Measurements from ENCODE around the gene ZBTB7B.

The ZBTB7B gene

DNA sequence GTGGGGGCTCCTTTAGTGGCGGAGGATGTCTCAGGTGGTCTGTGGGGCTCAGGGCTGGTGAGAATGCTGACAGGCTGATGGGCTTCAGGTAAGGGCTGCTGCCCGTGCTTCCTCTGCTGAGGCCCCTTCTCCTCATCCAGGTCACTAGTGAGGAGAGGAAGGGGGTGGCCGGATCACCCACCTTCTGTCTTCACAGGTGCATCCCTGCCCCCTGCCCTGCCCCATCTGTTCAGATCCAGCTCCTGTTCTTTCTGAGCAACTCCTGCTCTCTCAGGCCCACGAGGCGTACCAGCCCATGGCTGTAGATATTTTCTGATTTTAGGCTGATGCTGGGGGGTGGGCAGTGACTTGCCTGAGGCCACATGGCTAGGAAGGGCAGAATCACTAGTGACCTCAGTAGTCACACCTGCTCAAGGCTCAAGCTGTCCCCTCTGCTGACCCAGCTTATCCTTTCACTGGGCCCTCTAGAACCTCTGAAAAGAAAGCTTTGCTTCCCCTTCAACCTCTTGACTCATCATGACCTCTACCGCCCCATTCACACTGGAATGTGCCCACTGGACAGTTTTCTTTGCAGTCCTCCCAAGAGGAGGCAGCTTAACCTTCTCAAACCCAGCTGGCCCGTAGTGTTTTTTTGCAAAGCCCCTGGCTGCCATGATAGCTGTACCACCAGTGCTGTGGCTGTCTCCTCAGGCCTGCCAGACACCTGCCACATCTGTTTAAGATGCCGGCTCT, 16.2 kb downstream of the ZBTB7B start:
- DNase-seq: no peak

DNA sequence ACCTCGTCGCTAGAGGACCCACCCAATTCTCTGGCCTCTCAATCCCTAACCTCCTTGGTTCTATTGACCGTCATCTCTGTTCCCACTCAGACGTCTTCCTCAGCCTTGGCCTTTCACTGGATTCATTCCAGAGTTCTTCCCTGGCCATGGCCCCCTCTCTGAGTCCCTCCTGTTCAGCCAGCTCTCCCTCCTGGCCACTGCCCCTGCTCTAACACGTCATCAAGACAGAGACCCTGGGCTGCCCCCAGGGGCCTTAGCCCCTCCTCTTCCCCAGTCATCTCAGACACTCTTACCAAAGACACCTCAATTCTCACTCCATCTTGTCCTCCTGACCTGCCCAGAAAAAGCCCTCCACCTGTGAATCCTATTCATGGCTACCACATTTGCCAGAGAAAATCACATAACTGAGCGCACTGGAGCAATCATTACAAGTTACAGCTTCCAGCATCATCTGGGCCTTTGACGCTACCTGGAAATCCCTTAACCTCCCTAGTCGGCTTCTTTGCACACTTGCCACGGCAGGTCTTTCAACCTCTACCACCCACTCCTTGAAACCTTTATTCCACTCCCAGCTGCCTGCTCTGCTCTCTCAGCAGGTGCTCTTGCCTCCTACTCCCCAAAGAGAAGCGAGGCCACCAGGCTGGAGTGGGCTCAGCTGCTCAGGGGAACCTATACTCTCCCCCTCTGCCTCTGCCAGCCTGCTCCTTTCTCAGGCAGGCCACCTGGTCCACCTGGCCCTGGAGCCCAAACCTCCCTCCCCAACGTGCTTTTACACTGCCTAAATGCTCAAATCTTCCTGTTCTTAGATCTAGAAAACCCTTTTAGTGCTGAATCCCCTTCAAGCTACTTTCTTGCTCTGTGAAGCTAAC, 17.0 kb downstream of the ZBTB7B start:
- no peak for DNase-seq

DNA sequence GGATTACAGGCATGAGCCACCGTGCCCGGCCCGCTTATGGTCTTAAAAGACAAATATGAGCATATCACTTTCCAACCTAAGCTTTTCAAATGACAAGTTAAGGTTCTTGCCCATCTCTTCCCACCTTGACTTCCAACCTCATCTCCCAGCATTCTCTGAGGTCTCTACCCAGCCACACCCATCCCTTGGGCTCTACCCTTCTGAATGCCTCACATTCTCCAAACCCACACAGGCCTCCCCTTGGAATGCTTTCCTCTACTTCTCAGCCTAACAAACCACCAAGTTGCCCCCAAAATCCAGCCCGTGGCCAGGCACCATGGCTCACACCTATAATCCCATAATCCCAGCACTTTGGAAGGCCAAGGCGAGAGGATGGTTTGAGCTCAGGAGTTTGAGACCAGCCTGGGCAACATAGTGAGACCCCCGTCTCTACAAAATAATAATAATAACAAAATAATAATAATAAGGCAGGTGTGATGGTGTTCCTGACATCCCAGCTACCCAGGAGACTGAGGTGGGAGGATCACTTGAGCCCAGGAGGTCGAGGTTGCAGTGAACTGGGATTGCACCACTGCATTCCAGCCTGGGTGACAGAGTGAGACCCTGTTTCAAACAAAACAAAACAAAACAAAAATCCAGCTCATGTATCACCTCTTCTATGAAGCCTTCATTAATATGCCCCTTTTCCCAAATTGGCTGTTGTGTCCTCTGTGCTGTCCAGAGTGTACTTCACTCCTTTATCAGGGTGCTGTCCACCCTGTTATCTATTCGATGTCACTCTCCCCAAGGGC, 19.7 kb downstream of the ZBTB7B start:
- DNase-seq: no peak

DNA sequence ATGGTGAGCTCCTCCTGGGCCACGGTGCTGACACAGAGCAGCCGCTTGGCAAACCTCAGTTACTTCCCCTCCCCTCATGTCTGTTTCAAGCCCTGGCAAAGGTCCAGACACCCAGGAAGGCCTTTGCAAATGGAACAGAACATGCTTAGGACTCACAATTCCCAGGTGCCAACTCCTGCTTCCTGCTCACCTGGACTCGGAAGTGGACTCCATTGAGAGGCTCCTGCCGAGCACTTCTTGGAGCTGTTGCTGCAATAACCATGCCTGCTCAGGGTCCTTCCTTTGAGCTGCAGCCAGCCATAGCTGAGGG, 20.3 kb downstream of the ZBTB7B start:
- DNase-seq: no peak

DNA sequence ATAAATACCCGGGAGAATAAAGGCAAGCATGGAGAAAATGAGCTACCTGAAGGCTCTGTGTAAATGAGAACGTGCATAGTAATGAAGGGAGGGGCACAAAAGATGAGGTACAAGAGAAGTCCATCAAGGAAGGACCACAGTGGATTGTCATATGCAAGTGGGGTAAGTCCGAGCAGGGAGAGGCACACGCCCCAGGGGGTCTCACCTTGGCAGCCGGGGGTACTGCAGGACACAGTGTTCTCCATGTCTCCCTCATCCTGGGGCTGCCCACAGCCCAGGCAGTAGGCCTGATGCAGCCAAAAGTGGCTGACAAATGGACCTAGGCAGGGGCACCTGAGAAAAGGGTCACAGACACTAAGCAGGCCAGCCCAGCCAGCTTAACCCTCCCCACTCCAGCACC, 21.0 kb downstream of the ZBTB7B start:
- no peak for DNase-seq

DNA sequence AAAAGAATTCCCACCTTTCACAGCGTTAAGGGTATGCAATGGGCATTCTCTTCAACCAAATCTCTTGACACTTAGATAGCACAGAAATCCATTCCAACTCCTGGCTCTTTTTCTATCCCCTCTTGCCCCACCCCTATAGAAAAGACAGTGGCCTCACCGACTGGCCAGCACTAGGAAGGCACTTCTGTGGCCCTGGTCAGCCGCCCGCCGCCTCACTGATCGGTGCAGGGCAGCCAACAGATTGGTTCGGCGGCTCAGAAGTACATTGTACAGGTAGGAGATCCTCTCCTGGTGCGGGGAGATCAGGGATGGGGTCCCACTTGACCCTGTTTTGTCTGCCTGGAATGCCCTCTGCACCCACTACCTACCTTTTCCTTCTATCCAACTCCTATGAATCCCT, 21.7 kb downstream of the ZBTB7B start:
- no peak for DNase-seq

DNA sequence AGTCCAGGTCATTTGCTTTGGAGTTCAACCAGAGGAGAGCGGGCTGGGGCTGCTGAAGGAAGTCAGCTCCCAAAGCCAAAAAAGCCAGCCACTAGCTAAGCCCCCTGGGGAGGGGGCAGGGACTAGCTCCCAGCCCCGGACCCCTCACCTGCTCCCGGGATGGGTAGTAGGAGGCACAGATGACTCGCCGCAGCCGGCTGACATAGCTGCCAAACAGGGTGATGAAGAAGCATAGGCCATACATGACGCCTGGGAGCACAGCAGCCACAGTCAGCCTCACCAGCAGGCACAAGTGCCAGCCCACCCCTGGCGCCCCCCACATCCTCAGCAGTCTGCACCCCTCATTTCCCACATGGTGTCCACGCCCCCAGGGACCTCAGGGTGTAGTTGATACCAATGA, 23.6 kb downstream of the ZBTB7B start:
- no peak for DNase-seq

DNA sequence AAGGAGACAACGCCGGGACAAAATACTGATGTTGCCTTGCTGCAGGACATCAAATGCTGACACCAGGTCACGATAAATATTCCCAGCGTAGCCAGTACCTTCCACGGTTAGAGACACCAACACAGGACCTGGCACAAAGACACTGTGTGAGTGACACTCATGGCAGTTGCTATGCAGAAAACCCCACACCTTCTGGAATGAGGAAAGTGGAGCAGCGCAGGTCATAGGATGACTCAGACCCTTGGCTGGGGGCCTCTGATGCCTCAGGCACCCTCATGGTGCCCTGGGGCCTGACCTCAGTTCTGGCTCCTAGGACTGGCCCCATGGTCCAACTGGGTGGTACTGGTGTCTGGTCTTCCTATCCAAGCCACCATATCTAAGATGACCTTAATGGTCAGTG, 24.0 kb downstream of the ZBTB7B start:
- DNase-seq: no peak

DNA sequence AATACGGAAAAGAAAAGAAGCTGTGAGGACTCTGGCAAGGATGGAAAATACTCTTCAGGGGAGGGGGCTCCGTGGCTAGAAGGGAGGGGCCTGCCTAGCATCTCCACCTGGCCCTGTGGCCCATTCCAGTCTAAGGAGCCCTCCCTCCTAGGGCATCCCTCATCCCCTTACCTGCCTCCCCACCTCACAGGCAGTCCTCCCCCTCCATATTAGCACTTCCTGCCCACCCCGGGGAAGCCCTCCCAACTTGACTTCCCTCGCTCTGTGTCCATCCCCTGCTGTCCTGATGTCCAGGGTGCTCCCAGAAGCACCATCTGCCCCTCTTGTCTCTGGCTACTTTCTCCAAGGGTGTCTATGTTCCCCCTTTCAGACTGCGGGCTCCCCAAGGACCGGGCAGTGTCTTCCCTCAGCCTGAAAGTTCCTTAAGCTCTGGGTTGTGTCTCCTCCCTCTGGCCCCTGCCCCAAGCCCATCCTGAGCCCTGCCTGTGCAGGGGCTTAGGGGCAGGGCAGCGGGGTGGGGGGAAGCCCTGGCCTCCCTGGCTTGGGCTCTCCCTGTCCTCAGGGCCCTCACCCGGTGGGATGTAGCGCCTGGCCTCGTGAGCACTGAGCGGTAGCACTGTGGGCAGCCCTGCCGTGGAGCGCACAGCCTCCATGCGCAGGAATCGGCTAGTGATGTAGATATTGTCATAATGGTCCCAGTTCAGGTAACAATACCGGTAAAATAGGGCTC, 27.1 kb downstream of the ZBTB7B start:
- no peak for DNase-seq

DNA sequence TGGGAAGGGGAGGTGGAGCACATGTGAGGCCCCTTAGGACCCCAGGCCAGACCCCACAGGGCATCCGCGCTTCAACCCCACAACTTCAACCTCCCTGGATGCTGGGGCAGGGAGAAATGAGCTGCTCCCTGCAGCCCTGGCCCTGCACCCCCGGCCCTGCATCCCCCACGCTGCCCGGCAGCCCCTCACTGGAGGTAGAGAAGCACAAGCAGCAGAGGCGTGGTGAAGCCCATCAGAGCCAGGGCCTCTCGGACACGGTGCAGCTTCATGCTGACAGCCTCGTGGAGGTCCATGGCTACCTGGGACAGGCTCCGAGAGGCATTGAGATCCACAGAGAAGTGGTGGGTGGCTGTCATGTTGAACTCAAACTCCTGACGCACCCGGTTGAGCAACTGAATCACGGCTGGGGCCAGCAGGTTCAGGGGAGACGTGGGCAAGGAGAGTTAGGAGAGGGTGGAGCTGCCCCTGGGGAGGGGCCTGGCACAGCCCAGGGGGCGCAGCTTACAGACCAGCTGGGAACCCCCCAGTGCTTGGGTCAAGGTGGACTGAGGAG, 27.7 kb downstream of the ZBTB7B start:
- no peak for DNase-seq

DNA sequence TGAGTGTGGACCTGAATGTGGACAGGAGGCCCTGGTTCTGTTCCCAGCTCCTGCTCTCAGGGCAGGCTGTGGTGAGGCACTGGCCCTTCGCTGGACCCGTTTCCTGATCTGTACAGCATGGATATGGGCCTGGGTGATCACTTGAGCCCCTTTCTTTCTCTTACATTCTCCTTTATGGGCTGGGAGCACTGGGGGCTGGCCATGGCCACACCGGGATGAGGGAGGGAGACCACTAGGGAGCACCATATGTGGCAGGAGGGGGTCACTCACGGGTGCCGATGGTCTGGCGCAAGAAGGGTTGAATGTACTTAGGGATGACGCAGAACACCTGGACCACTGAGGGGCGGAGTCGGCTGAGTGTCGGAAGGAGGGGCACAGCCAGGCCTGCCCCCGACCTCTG, 28.3 kb downstream of the ZBTB7B start:
- DNase-seq: no peak

DNA sequence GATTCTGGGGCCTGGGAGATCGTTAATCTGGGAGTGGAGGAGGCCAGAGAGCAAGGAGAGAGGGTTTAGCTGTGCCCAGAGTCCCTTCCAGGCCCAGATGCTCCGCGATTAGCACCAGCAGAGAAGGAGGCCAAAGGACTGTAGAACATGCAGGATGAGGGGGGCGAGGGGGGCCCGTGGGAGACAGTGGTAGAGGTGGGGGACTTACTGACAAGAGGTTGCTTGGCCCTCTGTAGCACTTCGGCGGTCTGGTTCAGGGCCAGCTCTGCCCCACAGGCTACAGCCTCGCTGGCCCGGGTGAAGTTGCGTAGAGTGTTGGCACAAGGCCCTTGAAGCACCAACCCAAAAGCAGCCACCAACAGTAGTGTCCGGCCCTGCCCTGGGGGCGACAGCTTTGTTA, 30.3 kb downstream of the ZBTB7B start:
- no peak for DNase-seq

DNA sequence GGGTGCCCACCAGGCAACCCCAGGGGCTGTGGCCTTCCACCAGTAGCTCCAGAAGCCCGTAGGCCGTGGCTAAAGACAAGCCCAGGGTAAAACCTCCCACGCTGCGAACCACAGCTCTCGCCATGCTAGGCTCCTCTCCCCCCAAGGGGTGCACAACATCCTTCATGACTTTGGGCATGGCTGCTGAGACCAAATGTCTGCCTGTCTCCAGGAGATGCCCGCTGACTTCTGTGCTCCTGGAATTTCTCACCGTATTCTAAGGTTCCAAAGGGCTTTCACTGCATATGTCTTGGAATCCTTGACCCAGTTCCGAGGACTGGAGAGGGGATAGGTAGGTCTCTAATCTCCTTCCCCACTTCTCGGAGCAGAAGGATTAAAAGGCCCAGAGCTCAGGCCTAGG, 30.9 kb downstream of the ZBTB7B start, which contains the start of the genes DCST1 and DCST2:
TSS of gene DCST1 (plus strand) at position 301 of the 400 bp plus-strand sequence. CDS start 213 bp downstream, outside the sequence.
TSS of gene DCST2 (minus strand) at position 258 of the 400 bp plus-strand sequence. CDS start at position 178, 80 bp downstream.
- no peak for DNase-seq

DNA sequence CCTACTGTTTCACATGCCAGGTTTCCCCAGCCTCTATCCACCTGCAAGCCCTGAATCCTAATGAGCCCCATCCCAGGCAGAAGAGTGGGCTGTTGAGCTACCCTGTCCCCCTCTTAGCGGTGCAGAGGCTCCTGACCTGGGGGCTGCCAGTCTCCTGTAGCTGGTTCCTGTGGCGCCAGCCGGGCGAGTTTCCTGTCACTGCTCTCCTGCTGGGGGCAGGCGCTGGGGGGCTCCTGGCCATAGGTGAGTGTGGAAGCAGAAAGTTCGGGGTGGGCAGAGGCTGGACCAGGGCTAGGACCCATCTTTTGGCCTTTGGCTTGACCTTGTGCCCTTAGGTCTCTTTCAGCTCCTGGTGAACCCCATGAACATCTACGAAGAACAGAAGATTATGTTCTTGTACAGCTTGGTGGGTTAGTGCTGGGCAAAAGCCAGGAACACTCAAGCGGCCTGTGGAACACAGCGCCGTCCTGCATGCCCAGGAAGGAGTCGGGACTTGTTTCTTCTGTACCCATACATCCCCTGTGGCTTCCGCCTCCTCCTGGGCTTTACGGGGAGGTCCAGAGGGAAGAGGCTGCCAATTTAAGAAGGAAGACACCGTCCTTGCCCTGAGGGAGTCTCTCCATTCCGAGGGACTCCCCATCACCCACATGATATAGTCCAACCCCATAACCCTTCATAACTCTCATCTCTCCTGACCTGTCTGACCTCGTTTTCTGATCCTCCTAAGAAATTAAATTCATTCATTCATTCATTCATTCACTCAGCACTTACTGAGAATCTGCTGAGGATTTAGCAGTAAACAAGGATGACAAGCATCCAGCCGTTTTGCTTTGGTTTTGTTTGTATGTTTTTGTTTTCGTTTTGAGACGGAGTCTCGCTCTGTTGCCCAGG, 32.0 kb downstream of the ZBTB7B start:
- DNase-seq: no peak

DNA sequence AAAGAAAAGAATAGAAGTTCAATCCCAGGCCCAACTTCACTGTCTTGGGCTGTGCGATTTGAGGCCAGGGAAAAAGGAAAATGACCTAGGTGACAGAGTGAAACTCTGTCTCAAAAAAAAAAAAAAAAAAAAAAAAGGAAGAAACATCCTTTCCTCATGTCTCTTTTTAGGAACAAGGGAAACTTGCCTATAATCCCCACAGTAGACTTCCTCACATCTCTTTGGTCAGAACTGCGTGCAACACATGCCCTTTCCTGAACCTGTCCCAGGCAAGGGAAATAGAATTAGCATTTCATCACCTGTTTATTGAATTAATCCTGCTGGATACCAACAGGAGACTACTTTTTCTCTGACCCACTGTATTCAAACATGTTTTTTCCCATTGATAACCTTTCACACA, 33.3 kb downstream of the ZBTB7B start:
- DNase-seq: no peak

DNA sequence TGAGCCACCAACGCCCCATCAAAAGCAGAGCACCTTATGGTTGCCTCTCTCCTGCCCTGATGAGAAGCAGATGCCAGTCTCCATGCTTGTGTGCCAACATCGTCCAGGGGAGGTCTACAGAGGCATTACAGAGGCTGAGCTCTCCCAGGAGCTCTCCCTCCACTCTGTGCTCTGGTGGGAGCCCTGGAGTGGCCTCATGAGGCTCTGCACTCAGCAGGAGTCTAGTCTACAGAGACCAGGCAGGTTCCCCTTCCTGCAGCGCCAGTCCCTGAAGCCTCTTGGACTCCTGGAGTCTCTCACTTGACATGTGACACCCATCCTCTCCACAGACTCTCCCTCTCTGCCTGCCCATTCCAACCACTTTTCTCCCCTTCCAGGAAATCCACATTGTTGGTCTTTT, 34.4 kb downstream of the ZBTB7B start:
- no peak for DNase-seq

DNA sequence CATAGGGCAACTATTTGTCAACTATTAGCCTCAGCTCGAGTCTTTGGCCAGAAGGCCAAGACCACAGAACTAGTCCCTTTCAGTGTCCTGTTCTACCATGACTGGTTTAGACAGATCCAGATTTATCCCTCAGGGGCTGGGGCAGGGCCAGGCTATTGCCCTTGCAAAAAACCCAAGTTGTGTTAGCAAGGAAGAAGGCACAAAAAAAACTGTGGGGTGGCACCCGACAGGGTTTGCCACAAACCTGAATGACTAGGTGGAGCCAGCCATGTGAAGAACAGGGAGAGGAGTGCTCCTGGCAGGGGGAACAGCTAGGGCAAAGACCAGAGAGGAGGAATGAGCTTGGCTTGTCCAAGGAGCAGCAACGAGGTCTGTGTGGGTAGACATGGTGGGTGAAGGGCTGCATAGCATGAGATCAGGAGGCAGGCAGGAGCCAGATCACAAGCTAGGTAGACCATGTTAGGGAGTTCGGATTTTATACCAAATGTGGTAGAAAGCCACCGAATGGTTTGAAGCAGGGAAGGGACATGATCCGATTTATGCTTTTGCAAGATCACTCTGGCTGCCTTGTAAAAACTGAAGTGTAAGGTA, 35.3 kb downstream of the ZBTB7B start:
- DNase-seq: no peak

DNA sequence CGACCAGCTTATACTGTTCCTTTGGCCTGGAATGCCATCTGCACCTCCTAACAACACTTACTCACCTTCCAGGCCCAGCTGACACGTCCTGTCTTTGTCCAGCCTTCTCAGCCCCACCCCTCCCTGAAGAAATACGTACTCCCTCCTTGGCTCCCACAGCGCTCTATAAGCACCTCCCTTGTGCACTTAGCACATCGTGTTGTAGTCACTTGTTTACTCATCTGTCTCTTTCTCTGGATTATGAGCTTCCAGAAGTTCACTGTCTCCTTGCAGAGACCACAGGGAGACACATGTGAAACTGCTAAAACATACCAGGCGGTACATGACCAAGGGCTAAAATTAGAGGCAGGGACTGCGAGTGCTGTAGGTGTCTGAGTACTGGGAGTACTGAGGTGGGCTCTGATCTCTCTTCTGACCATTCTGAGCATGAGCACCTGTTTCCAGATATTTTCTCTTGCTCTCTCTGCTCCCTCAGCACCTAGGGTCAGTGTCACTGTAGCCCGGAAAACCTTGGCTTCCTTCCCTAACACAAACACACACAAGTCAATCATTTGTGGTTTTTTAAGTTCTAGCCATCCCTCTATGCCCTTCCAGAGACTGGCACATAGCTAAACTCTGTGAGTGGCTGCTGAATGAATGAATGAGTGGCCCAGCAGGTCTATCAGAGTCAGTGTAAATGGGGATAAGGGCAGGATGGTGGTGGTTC, 36.2 kb downstream of the ZBTB7B start:
- no peak for DNase-seq

DNA sequence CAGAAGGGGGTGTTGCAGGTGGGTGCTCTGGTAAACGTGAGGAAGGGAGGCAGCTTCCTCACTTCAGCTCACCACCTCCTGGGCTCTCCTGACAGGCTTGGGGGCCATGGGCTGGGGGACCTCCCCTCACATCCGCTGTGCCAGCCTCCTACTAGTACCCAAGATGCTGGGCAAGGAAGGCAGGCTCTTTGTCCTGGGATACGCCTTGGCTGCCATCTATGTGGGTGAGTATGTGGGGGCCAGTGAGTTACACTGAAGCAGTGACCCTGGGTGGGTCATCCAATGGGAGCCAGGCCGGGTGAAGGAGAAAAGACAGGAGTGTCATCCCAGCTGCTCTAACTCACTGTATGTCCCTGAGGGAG, 36.7 kb downstream of the ZBTB7B start:
- DNase-seq: no peak

DNA sequence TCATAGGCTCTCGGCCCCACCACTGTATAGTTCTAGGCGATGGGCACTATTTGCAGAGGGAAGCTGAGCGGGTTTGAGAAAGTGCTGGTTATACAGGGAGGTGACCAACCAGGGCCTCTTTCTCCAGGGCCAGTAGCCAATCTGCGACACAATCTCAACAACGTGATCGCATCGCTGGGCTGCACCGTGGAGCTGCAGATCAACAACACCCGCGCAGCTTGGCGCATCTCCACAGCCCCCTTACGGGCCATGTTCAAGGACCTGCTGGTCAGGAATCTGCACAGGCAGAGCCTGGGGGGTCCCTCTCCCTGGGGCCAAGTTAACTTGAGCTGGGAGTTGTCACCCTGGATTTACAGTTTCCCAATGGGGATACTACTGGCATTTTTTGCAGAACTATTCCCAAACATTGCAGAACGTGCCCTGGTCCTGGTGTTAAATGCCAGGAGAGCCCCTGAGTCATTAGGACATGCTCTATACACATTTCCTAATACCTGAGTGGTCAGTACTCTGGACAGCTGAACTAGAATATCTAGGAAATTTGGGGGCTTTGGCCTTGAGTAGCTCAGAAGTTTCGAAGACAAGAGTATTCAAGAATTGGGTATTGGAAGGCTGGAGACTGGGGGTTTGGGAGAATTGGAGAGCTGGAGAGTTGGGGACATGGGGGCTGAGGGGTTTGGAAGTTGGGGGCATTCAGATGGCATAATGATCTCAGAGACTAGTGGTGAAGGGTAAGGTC, 37.9 kb downstream of the ZBTB7B start:
- DNase-seq: no peak
